Eye (tissue), 1 donor: ENCODE measurements around the gene BPHL.
"Not testable (repeated sequence)": the region's sequence is repeated elsewhere in the genome, so short reads cannot be mapped to it uniquely, and the experiment has no call there.

Source experiments
- DNase-seq: peaks from one replicate; pipeline ENCODE4 v3.0.0-alpha.2; 2015

The BPHL gene

GRCh38 chr6:3124667-3125066 is 6.2 kb downstream of the BPHL start:
- no peak for DNase-seq

- no peak for DNase-seq
Observed at GRCh38 chr6:3125815-3126214, 7.3 kb downstream of the BPHL start.

- DNase-seq: no peak
Observed at GRCh38 chr6:3128356-3129108, 10.0 kb downstream of the BPHL start.

GRCh38 chr6:3131695-3132094 is 13.2 kb downstream of the BPHL start:
- no peak for DNase-seq

GRCh38 chr6:3133515-3133914 is 15.0 kb downstream of the BPHL start:
- no peak for DNase-seq

- no peak for DNase-seq
Observed at GRCh38 chr6:3135668-3136291, 17.3 kb downstream of the BPHL start.

- no peak for DNase-seq
Observed at GRCh38 chr6:3136292-3137011, 17.9 kb downstream of the BPHL start.

- no peak for DNase-seq
Observed at GRCh38 chr6:3137057-3137777, 18.7 kb downstream of the BPHL start.

GRCh38 chr6:3137873-3138272 is 19.4 kb downstream of the BPHL start:
- DNase-seq: not testable (repeated sequence)

GRCh38 chr6:3138341-3138740 is 19.8 kb downstream of the BPHL start:
- DNase-seq: no peak

- no peak for DNase-seq
Observed at GRCh38 chr6:3139090-3139903, 20.8 kb downstream of the BPHL start.

GRCh38 chr6:3140201-3140600 is 21.7 kb downstream of the BPHL start:
- DNase-seq: no peak

- no peak for DNase-seq
Observed at GRCh38 chr6:3142536-3142935, 24.0 kb downstream of the BPHL start.

- no peak for DNase-seq
Observed at GRCh38 chr6:3143158-3143557, 24.6 kb downstream of the BPHL start.

GRCh38 chr6:3144571-3144970 is 26.1 kb downstream of the BPHL start:
- no peak for DNase-seq

- no peak for DNase-seq
Observed at GRCh38 chr6:3147914-3148757, 29.6 kb downstream of the BPHL start.

GRCh38 chr6:3151691-3152090 is 33.2 kb downstream of the BPHL start:
- no peak for DNase-seq

- no peak for DNase-seq
Observed at GRCh38 chr6:3152689-3153088, 34.2 kb downstream of the BPHL start.

GRCh38 chr6:3155416-3155815 is 36.9 kb downstream of the BPHL start:
- not testable (repeated sequence) for DNase-seq

- peak; percentile 80 for DNase-seq
Observed at GRCh38 chr6:3156184-3157130, 37.9 kb downstream of the BPHL start.
